ENCODE results near the gene SYNPO2L.
A peak's percentile ranks its signal among the peaks of the same experiment; 100 is the strongest.

SYNPO2L gene

GRCh38 chr10:73653195-73653594, 2.6 kb downstream of the SYNPO2L start:
- no peak for DNase-seq
- in situ Hi-C loops (cut with MboI; ENCODE audit: low pct_unique_long_range_greater_than_20kb, low sequenced_read_pairs): no loop called here

GRCh38 chr10:73650537-73651331, 5.1 kb downstream of the SYNPO2L start:
- in situ Hi-C loops (cut with MboI; ENCODE audit: low pct_unique_long_range_greater_than_20kb, low sequenced_read_pairs): no loop called here
- DNase-seq: no peak

GRCh38 chr10:73649876-73650536, 5.8 kb downstream of the SYNPO2L start:
- in situ Hi-C loops (cut with MboI; ENCODE audit: low pct_unique_long_range_greater_than_20kb, low sequenced_read_pairs): loop anchor here (25.0 kb wide), 1 partner anchor 113 kb away; no protein-coding TSS in a partner anchor
- no peak for DNase-seq

GRCh38 chr10:73648975-73649829, 6.6 kb downstream of the SYNPO2L start:
- DNase-seq: no peak
- in situ Hi-C loops (cut with MboI; ENCODE audit: low pct_unique_long_range_greater_than_20kb, low sequenced_read_pairs): loop anchor here (25.0 kb wide), 1 partner anchor 112 kb away; no protein-coding TSS in a partner anchor

- in situ Hi-C loops (cut with MboI; ENCODE audit: low pct_unique_long_range_greater_than_20kb, low sequenced_read_pairs): loop anchor here (25.0 kb wide), 1 partner anchor 111 kb away; no protein-coding TSS in a partner anchor
- DNase-seq: no peak
Measured at GRCh38 chr10:73647875-73648651, 7.8 kb downstream of the SYNPO2L start.

- in situ Hi-C loops (cut with MboI; ENCODE audit: low pct_unique_long_range_greater_than_20kb, low sequenced_read_pairs): loop anchor here (25.0 kb wide), 1 partner anchor 110 kb away; no protein-coding TSS in a partner anchor
Measured at GRCh38 chr10:73647211-73647874, 8.5 kb downstream of the SYNPO2L start.

GRCh38 chr10:73646598-73647041, 9.2 kb downstream of the SYNPO2L start:
- DNase-seq: no peak
- in situ Hi-C loops (cut with MboI; ENCODE audit: low pct_unique_long_range_greater_than_20kb, low sequenced_read_pairs): loop anchor here (25.0 kb wide), 1 partner anchor 109 kb away; no protein-coding TSS in a partner anchor

More at GRCh38 chr10:73647211-73647874, 8.5 kb downstream of the SYNPO2L start:
- no peak for DNase-seq

GRCh38 chr10:73645251-73645650, 10.6 kb downstream of the SYNPO2L start:
- no peak for DNase-seq
- in situ Hi-C loops (cut with MboI; ENCODE audit: low pct_unique_long_range_greater_than_20kb, low sequenced_read_pairs): loop anchor here (25.0 kb wide), 1 partner anchor 108 kb away; no protein-coding TSS in a partner anchor

- in situ Hi-C loops (cut with MboI; ENCODE audit: low pct_unique_long_range_greater_than_20kb, low sequenced_read_pairs): loop anchor here (25.0 kb wide), 1 partner anchor 107 kb away; no protein-coding TSS in a partner anchor
- no peak for DNase-seq
Measured at GRCh38 chr10:73644767-73645166, 11.1 kb downstream of the SYNPO2L start.

GRCh38 chr10:73644015-73644743, 11.7 kb downstream of the SYNPO2L start:
- DNase-seq: peak; percentile 85
- in situ Hi-C loops (cut with MboI; ENCODE audit: low pct_unique_long_range_greater_than_20kb, low sequenced_read_pairs): loop anchor here (25.0 kb wide), 1 partner anchor 107 kb away; no protein-coding TSS in a partner anchor

- in situ Hi-C loops (cut with MboI; ENCODE audit: low pct_unique_long_range_greater_than_20kb, low sequenced_read_pairs): loop anchor here (25.0 kb wide), 1 partner anchor 106 kb away; no protein-coding TSS in a partner anchor
Measured at GRCh38 chr10:73643362-73643761, 12.5 kb downstream of the SYNPO2L start.

GRCh38 chr10:73641328-73642060, 14.3 kb downstream of the SYNPO2L start, which contains the start of gene MYOZ1:
Gene MYOZ1, minus strand, starts transcription at chr10:73641474. Its CDS starts 1,457 bp downstream, at chr10:73640017.
- peak; percentile 84 for DNase-seq
- in situ Hi-C loops (cut with MboI; ENCODE audit: low pct_unique_long_range_greater_than_20kb, low sequenced_read_pairs): loop anchor here (25.0 kb wide), 1 partner anchor 104 kb away; no protein-coding TSS in a partner anchor

More at GRCh38 chr10:73643362-73643761, 12.5 kb downstream of the SYNPO2L start:
- no peak for DNase-seq

- in situ Hi-C loops (cut with MboI; ENCODE audit: low pct_unique_long_range_greater_than_20kb, low sequenced_read_pairs): loop anchor here (25.0 kb wide), 1 partner anchor 102 kb away; no protein-coding TSS in a partner anchor
- no peak for DNase-seq
Measured at GRCh38 chr10:73639286-73639685, 16.5 kb downstream of the SYNPO2L start.

GRCh38 chr10:73635781-73636180, 20.0 kb downstream of the SYNPO2L start:
- in situ Hi-C loops (cut with MboI; ENCODE audit: low pct_unique_long_range_greater_than_20kb, low sequenced_read_pairs): loop anchor here (25.0 kb wide), 1 partner anchor 98 kb away; no protein-coding TSS in a partner anchor

GRCh38 chr10:73634421-73634820, 21.4 kb downstream of the SYNPO2L start:
- no peak for DNase-seq
- in situ Hi-C loops (cut with MboI; ENCODE audit: low pct_unique_long_range_greater_than_20kb, low sequenced_read_pairs): loop anchor here (25.0 kb wide), 1 partner anchor 97 kb away; no protein-coding TSS in a partner anchor

More at GRCh38 chr10:73635781-73636180, 20.0 kb downstream of the SYNPO2L start:
- DNase-seq: no peak

- DNase-seq: no peak
- in situ Hi-C loops (cut with MboI; ENCODE audit: low pct_unique_long_range_greater_than_20kb, low sequenced_read_pairs): loop anchor here (25.0 kb wide), 1 partner anchor 92 kb away; no protein-coding TSS in a partner anchor
Measured at GRCh38 chr10:73629165-73629564, 26.7 kb downstream of the SYNPO2L start.

Measured in KBM-7 (cell line).